ENCODE measurements around the gene KCTD16.

KCTD16 gene

GRCh38 chr5:144284931-144285502 lies 114.3 kb downstream of the KCTD16 start:
- no peak for ATAC-seq (ENCODE audit: insufficient read depth, low read depth)
- Histone ChIP-seq H3K9me3 (ENCODE audit: insufficient read depth, low read length, severe bottlenecking) (no peaks in the 10 kb centered on the region), H3K4me3 (ENCODE audit: low read depth in 1 of 2, low read length in 2 of 2) (no peak overlapping the region), H3K4me1 (ENCODE audit: insufficient read depth, low read length) (no peaks in the 10 kb centered on the region), H2AFZ (ENCODE audit: low read depth, low read length) (no peak overlapping the region), H3K27me3 (ENCODE audit: insufficient read depth, low read length, poor library complexity) (peaks cover 3% of the 10 kb centered on the region), H3K36me3 (ENCODE audit: insufficient read depth, low read length) (no peaks in the 10 kb centered on the region), H4K20me1 (ENCODE audit: insufficient read depth, low read length) (no peaks in the 10 kb centered on the region), H3K9ac (ENCODE audit: low read depth, low read length) (no peak overlapping the region), H3K27ac (ENCODE audit: low read length) (no peak overlapping the region), H3K79me2 (ENCODE audit: insufficient read depth, low read length) (no peaks in the 10 kb centered on the region), H3K4me2 (ENCODE audit: insufficient read depth, low read length) (no peak overlapping the region)
- no peak for DNase-seq
- TF ChIP-seq CTCF (IDR thresholded peaks at IDR 0.05; ENCODE audit: borderline replicate concordance, extremely low read depth, low read length, poor library complexity, severe bottlenecking) (no peak), EZH2 (IDR thresholded peaks at IDR 0.05; ENCODE audit: borderline replicate concordance, low read depth, low read length, severe bottlenecking) (no peak)

- Histone ChIP-seq H3K27me3 (ENCODE audit: insufficient read depth, low read length, poor library complexity) (peaks cover 9% of the 10 kb centered on the region), H4K20me1 (ENCODE audit: insufficient read depth, low read length) (no peaks in the 10 kb centered on the region), H3K4me1 (ENCODE audit: insufficient read depth, low read length) (no peaks in the 10 kb centered on the region), H2AFZ (ENCODE audit: low read depth, low read length) (no peak overlapping the region), H3K4me3 (ENCODE audit: low read depth in 1 of 2, low read length in 2 of 2) (no peak overlapping the region), H3K9ac (ENCODE audit: low read depth, low read length) (no peak overlapping the region), H3K36me3 (ENCODE audit: insufficient read depth, low read length) (no peaks in the 10 kb centered on the region), H3K27ac (ENCODE audit: low read length) (no peak overlapping the region), H3K4me2 (ENCODE audit: insufficient read depth, low read length) (no peak overlapping the region), H3K9me3 (ENCODE audit: insufficient read depth, low read length, severe bottlenecking) (no peaks in the 10 kb centered on the region), H3K79me2 (ENCODE audit: insufficient read depth, low read length) (no peaks in the 10 kb centered on the region)
- no peak for DNase-seq
- no peak for TF ChIP-seq CTCF (IDR thresholded peaks at IDR 0.05; ENCODE audit: borderline replicate concordance, extremely low read depth, low read length, poor library complexity, severe bottlenecking)
- no peak for TF ChIP-seq EZH2 (IDR thresholded peaks at IDR 0.05; ENCODE audit: borderline replicate concordance, low read depth, low read length, severe bottlenecking)
- ATAC-seq (ENCODE audit: insufficient read depth, low read depth): no peak
Observed at GRCh38 chr5:144289277-144289676, 118.6 kb downstream of the KCTD16 start.

GRCh38 chr5:144292029-144292428 lies 121.4 kb downstream of the KCTD16 start:
- H4K20me1 ChIP-seq (ENCODE audit: insufficient read depth, low read length): no peaks in the 10 kb centered on the region
- ATAC-seq (ENCODE audit: insufficient read depth, low read depth): no peak
- no peak for TF ChIP-seq CTCF (IDR thresholded peaks at IDR 0.05; ENCODE audit: borderline replicate concordance, extremely low read depth, low read length, poor library complexity, severe bottlenecking)
- no peak for TF ChIP-seq EZH2 (IDR thresholded peaks at IDR 0.05; ENCODE audit: borderline replicate concordance, low read depth, low read length, severe bottlenecking)

More at GRCh38 chr5:144292029-144292428, 121.4 kb downstream of the KCTD16 start:
- no peaks in the 10 kb centered on the region for H3K36me3 ChIP-seq (ENCODE audit: insufficient read depth, low read length)
- no peak overlapping the region for H3K4me3 ChIP-seq (ENCODE audit: low read depth in 1 of 2, low read length in 2 of 2)
- H3K4me2 ChIP-seq (ENCODE audit: insufficient read depth, low read length): no peak overlapping the region
- no peak overlapping the region for H3K27ac ChIP-seq (ENCODE audit: low read length)
- H3K9me3 ChIP-seq (ENCODE audit: insufficient read depth, low read length, severe bottlenecking): no peaks in the 10 kb centered on the region
- H3K79me2 ChIP-seq (ENCODE audit: insufficient read depth, low read length): no peaks in the 10 kb centered on the region
- no peak for DNase-seq
- no peak overlapping the region for H3K9ac ChIP-seq (ENCODE audit: low read depth, low read length)
- H3K4me1 ChIP-seq (ENCODE audit: insufficient read depth, low read length): no peaks in the 10 kb centered on the region
- peaks cover 9% of the 10 kb centered on the region for H3K27me3 ChIP-seq (ENCODE audit: insufficient read depth, low read length, poor library complexity)
- no peak overlapping the region for H2AFZ ChIP-seq (ENCODE audit: low read depth, low read length)
